SK-N-MC (cell line): ENCODE results near the gene ADCY2.

Source experiments
- EZH2 ChIP-seq: fragments of 200-600 bp; sonication (generic); IDR thresholded peaks from one replicate; pipeline ENCODE4 v1.6.1; 2017; ENCODE audit warnings: antibody characterized with exemption
- POLR2AphosphoS5 ChIP-seq: IDR thresholded peaks from 2 replicates; pipeline ENCODE4 v1.6.1; 2012; ENCODE audit warnings: mild to moderate bottlenecking, low read depth, low read length, borderline replicate concordance

DNA sequence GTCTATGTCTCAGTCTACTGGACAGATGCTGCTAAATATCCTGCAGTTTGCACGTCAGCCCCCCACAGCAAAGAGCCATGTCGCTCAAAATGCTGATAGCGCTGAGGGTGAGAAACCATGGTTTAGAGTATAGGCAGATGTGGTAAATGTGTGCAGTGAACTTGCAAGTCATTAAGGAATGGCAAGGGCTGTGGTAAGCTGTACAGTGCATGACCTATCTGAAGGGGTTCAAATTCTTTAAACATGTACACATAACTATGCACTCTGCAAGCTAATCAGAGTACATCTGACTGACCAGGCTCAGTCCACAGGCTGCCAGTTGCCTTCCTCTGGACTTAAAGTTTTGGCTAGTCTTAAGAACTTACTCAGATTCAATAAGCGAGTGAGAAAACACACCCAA lies 284.3 kb downstream of the ADCY2 start:
- TF ChIP-seq POLR2AphosphoS5 (no peak), EZH2 (no peak)
